Measurements from ENCODE around the gene MYB.

DNA sequence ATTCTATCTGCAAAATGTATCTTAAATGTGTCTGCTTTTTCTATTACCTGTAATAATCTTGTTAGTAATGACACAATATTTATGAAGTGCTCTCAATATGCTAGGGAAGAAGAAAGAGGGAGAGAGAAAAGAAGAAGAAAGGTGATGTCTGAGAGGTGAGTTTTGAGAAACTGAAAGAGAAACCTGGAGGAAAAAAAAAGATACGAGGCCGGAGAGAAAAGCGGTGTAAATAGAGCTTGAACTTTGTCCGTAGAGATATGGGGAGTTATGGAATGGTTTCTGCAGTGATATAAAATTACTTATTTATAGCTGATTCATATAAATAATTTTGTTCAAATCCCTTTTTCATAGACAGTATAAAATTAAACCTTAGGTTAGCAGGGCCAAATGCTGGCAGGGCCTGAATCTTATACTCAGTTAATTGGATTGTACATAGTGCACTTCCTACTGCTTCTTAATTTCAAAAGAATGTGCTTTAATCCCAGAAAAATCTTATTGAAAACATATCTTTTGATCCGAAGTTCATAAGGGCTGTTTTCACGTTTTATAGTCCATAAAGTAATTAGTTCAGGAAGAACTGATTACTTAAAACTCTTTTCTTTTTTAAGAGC is 43.0 kb downstream of the MYB start:
- TF ChIP-seq, protein P1, sequence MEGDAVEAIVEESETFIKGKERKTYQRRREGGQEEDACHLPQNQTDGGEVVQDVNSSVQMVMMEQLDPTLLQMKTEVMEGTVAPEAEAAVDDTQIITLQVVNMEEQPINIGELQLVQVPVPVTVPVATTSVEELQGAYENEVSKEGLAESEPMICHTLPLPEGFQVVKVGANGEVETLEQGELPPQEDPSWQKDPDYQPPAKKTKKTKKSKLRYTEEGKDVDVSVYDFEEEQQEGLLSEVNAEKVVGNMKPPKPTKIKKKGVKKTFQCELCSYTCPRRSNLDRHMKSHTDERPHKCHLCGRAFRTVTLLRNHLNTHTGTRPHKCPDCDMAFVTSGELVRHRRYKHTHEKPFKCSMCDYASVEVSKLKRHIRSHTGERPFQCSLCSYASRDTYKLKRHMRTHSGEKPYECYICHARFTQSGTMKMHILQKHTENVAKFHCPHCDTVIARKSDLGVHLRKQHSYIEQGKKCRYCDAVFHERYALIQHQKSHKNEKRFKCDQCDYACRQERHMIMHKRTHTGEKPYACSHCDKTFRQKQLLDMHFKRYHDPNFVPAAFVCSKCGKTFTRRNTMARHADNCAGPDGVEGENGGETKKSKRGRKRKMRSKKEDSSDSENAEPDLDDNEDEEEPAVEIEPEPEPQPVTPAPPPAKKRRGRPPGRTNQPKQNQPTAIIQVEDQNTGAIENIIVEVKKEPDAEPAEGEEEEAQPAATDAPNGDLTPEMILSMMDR (conservative IDR thresholded peaks at IDR 0.05; ENCODE audit: low read depth, low read length), result no peak
- TF ChIP-seq CEBPB (IDR thresholded peaks at IDR 0.05; ENCODE audit: low read depth, low read length) (no peak), BHLHE40 (IDR thresholded peaks at IDR 0.05; ENCODE audit: low read depth, low read length) (no peak), SMC3 (IDR thresholded peaks at IDR 0.05; ENCODE audit: low read depth, low read length) (no peak), POLR2A (IDR thresholded peaks at IDR 0.05; ENCODE audit: low read depth, low read length) (no peak), FOS (IDR thresholded peaks at IDR 0.05; ENCODE audit: low read depth, low read length) (no peak), RAD21 (IDR thresholded peaks at IDR 0.05; ENCODE audit: low read length) (no peak), MAFK (IDR thresholded peaks at IDR 0.05; ENCODE audit: low read depth, low read length) (no peak)

Measured in IMR-90 (cell line).